ENCODE data around the gene IL17RB. TPM values are rescaled to one million over a fixed set of nuclear protein-coding genes. Genes with fewer than 3 reads are reported as not detected.

IL17RB gene
- polyA plus RNA-seq, 10 donors, result 2.4 to 4.8 (median 3.7) TPM

DNA sequence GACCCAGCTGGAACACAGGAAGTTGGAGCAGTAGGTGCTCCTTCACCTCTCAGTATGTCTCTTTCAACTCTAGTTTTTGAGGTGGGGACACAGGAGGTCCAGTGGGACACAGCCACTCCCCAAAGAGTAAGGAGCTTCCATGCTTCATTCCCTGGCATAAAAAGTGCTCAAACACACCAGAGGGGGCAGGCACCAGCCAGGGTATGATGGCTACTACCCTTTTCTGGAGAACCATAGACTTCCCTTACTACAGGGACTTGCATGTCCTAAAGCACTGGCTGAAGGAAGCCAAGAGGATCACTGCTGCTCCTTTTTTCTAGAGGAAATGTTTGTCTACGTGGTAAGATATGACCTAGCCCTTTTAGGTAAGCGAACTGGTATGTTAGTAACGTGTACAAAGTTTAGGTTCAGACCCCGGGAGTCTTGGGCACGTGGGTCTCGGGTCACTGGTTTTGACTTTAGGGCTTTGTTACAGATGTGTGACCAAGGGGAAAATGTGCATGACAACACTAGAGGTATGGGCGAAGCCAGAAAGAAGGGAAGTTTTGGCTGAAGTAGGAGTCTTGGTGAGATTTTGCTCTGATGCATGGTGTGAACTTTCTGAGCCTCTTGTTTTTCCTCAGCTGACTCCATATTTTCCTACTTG is 11.9 kb downstream of the IL17RB start:
- DNase-seq, result no peak

GRCh38 chr3:53859178-53859577 is 12.8 kb downstream of the IL17RB start:
- no peak for DNase-seq

DNA sequence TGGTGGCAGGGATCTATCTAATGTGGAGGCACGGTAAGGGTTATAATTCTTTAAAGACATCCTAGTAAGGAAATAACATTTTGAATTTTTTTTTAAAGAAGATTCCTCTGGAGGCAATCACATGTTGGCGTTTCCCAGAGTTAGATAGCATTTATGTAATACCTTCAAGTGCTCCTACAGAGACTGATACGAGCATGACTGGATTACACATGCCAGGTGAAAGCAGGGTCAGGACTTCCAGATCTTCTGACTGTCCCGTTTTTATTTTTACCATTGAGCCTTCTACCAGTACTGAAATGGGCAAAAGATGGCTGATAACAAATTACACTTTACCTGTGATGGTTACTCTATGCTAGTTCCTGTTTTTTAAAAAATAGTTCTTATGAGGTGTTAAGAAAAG is 13.8 kb downstream of the IL17RB start:
- DNase-seq, result no peak

DNA sequence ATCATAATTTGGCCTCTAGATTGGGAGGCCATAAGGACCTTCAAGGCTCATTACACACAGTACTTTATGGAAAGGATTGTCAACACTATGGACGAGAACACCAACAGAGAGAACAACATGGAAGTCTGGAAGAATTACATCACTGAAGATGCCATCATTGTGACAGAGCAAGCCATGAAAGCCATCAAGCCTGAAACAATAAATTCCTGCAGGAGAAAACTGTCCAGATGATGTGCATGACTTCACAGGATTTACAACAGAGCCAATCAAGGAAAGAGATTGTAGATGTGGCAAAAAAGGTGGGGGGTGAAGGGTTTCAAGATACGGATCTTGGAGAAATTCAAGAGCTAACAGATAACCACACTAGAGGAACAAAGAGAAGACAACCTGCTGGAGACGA is 15.9 kb downstream of the IL17RB start:
- no peak for DNase-seq

DNA sequence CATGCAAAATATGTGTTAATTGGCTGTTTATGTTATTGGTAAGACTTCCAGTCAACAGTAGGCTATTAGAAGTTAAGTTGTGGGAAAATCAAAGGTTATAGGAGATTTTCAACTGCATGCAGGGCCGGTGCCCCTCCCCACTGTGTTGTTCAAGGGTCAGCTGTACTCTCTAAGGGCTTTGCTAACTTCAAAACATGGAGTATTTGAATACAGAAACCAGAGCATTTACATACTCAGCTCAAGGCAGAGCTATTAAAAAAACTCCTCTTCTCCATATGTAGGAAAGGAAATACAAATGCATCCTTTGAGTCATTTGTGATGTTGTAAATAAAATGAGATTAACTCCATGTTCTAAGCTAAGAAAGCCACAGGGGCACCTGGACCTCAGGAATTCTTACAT is 16.8 kb downstream of the IL17RB start:
- DNase-seq, result no peak

DNA sequence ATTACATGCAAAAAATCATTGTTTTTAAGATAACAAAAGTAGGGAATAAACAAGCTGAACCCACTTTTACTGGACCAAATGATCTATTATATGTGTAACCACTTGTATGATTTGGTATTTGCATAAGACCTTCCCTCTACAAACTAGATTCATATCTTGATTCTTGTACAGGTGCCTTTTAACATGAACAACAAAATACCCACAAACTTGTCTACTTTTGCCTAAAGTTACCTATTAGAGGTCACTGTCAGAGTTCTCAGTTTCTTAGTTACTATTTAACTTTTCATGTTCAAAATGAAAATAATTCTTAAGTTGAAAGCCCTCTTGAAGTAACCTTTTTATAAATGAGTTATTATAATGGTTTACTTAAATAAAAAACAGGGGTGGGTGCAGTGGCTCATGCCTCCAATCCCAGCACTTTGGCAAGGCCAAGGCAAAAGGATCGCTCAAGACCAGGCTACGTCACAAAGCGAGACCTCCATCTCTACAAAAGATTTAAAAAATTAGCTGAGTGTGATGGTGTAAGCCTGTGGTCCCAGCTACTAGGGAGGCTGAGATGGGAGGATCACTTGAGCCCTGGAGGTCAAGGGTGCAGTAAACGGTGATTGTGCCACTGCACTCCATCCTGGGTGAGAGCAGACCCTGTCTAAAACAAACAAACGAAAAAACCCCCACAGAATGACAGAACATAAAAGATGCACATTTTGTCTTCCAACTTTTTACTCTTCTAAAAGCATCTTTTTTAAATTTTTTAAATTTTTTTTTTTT is 19.5 kb downstream of the IL17RB start:
- no peak for DNase-seq

- DNase-seq, result peak in 1 of 3 donors; percentile 3
Observed at GRCh38 chr3:53880396-53881345, 34.3 kb downstream of the IL17RB start.

- DNase-seq, result peak; percentile 83 to 97 (median 92)
Observed at GRCh38 chr3:53881691-53882593, 35.6 kb downstream of the IL17RB start, which contains the start of gene ACTR8. ACTR8 (minus strand) TSS chr3:53882152; CDS start chr3:53882101, 51 bp downstream.

DNA sequence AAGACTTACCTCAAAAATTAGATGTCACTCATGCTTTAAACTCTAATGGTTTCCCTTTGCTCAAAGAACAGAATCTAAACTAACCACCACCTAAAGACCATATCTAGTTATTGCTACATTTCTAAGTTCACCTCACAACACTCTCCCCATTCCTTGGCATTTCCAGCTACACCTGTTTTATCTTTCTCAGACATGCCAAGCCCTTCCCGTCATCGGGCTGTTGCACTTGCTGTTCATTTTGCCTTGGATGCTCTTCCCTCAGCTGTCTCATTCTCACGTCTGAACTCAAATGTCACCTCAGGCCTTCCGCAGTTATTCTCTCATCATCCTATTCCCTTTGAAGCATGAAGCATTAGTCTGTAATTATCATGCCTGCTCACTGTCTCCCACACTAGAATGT is 36.6 kb downstream of the IL17RB start:
- DNase-seq, result no peak

DNA sequence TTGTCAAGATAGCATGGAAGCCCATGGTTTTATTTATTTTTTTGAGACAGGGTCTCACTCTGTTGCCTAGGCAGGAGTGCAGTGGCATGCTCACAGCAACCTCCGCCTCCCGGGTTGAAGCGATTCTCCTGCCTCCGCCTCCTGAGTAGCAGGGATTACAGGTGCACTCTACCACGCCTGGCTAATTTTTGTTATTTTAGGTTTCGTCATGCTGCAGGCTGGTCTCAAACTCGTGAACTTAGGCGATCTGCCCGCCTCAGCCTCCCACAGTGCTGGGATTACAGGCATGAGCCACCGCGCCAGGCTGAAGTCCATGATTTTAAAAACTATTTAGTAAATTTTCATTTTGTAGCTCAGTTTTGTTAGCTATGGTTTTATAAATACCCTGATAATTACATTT is 38.3 kb downstream of the IL17RB start:
- no peak for DNase-seq

GRCh38 chr3:53885239-53885638 is 38.9 kb downstream of the IL17RB start:
- no peak for DNase-seq

- no peak for DNase-seq
Observed at GRCh38 chr3:53887446-53887845, 41.1 kb downstream of the IL17RB start.

DNA sequence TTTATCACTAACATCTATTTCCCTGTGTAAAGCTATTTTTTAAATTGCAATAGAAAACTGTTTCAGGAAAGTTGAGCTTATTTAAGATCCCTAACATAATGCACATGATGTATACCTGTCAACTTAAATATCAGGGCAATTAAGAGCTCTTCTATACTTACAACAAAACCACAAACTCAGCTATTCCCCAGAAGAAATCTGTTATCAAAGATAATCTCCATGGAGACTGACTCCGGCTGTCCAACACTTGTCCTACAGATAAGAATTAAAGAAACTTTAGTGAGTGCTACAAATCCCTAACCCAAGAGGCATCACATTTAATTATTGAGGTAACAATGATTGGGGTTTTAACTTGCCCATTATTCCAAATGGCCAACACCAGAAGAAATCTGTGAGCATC is 41.9 kb downstream of the IL17RB start:
- DNase-seq, result no peak

DNA sequence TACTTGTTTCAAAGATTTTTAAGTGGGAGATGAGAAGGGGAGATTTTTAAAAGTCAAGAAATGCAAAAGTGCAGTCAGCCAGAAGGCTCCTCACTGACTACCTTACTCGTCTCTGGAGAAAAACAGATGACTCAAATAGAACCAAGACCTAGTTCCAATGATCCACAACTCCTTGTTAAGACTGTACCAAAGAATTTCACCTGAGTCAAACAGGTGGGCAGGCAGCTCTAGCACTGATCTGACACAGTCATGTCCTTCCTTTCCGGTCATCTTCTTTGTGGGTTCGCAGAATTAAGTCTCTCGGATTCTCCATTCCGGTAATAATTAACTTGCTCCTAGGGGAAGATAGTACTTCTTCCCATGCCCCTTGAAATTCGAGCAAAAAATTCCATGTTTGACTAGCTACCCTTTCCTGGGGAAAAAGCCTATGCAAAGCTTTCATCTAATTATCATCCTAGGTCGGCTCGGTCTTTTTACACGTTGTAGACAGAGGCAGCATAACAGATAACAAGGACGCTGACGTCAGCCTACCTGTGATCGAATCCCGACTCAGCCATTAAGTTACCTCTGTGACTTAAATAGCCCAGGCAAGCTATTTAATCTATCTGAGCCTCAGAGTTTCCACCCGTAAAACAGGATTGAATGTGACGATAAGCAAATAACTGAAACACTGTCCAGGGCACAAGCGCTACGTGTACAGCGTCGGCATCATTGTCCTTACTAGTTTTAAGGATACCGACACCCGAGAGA is 44.5 kb downstream of the IL17RB start:
- DNase-seq, result peak in 1 of 3 donors; percentile 31

DNA sequence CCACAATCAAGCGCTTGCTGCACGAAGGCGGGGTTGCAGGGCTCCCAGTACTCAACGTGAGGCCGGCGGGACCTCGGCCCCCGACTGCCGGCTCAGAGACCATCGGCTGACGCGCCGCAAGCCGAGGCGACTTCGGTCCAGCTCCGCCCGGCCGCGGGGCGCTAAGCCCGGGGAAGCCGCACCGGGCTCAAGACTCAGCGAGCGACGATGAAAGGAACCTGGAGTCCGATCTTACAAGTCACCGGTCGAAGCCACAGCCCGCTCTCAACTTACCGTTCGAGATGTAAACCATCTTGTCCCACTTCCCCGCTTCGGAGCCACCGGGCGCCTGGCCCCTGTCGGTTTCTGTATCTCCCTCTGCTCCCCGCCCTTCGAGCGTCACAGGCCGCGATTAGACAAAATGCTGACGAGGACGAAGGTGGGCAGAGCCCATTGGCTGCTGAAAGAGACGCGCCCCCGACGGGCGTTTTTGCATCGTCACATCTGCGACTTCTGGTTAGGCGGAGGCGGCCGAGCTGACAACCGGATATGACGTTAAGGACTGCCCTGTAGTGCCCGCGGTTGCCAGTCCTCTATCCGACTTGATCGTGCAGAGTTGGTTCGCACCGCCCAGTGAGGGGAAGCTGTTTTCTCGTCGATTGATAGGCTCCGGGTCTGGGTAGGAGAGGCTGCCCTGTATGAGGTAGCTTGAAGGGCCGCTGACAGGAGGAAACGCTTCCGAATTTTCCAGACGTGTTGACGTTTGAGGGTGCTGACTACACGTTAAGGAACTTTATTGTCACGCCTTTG is 45.3 kb downstream of the IL17RB start, which contains the start of gene SELENOK:
Gene SELENOK, minus strand, starts transcription at position 363 of the 789 bp plus-strand sequence.
- peak; percentile 99 for DNase-seq

- DNase-seq, result no peak
Observed at GRCh38 chr3:53892286-53892637, 45.9 kb downstream of the IL17RB start.

DNA sequence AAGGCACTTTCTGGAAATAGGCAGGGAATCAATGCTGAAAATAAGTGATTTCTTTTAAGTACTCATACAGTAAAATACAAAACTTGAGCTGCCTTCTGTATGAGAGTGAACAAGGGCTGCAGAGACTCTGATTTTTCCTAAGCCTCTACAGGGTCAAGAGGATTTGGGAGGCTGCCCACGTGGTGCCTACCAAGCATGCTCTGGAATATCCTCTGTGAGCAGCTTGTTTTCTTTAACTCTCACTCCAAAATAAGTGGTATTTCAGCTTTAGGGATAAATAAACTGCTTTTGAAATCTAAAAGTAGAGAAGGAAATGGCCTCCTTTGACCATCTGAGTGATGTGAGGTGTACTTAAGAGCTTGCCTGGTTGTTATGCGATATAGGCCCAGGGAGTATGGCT is 53.4 kb downstream of the IL17RB start:
- DNase-seq, result no peak

DNA sequence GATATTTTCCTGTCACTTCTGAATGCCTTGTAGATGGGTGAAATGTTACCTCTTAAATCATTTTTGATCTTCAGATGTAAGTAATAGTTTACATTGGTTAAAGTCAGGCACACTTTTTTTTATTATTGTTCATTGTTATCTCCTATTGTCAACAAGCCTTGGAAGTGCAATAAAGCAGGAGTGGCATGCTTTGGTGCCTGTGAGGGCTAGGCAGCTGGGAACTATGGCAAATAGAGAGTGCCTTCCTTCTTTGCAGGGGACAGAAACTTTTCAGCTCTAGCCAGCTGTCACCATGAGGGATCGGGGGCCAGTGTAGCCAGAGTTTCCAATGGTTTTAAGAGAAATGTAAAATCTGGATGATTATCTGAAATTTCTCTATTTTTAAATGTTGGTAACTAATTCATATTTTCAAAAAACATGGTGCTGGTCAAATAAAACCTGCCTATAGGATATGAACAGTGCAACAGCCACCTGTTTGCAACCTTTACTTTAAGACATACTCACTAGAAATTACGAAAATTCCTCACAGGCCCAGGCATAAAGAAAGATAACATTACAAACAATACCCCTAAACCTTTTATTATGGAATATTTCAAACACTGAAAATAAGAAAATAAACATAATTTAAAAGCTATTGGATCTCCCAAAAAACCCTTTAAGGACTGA is 54.4 kb downstream of the IL17RB start:
- no peak for DNase-seq

GRCh38 chr3:53902067-53902466 is 55.7 kb downstream of the IL17RB start:
- DNase-seq, result no peak

All from muscle of back (tissue), 11 donors.